ENCODE measurements around the gene TRIM9.

The TRIM9 gene

DNA sequence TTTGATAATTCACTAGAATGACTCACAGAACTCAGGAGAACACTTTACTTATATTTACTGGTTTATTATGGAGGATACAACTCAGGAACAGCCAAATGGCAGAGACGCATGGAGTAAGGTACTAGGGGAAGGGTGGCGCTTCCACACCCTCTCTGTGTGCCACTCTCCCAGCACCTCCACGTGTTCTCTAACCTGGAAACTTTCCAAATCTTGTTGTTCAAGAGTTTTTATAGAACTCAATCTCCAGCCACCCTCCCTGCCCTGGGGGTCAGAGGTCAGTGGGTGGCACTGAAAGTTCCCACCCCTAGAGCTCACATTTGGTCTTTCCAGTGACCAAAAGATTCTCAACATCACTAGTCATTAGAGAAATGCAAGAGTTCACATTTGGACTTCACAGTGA lies 13.2 kb downstream of the TRIM9 start:
- DNase-seq (ENCODE audit: low spot score) = no peak
- no peaks in the 10 kb centered on the region for H3K36me3 Mint-ChIP-seq (ENCODE audit: low read depth)
- peaks cover 5% of the 10 kb centered on the region for H3K27me3 Mint-ChIP-seq (ENCODE audit: low read depth)
- H3K4me3 Mint-ChIP-seq = no peak overlapping the region
- H3K9me3 Mint-ChIP-seq = no peaks in the 10 kb centered on the region
- no peaks in the 10 kb centered on the region for H3K4me1 Mint-ChIP-seq (ENCODE audit: low read depth)
- H3K27ac Mint-ChIP-seq = no peak overlapping the region

DNA sequence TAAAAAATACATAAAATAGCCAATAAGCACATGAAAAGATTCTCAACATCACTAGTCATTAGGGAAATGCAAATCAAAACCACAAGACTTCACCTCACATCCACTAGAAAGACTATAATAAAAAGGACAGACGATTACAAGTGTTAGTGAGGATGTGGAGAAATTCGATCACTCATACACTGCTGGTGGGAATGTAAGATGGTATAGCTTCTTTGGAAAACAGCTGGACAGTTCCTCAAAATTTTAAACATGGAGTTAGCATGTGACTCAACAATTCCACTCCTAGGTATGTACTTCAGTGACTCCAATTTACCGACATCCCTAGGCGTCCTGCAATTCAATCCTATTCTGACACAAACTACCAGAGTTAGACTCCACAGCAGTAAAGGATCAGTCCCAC lies 13.7 kb downstream of the TRIM9 start:
- no peaks in the 10 kb centered on the region for H3K9me3 Mint-ChIP-seq

GRCh38 chr14:51080645-51081044 lies 14.3 kb downstream of the TRIM9 start:
- Mint-ChIP-seq H3K27ac (no peak overlapping the region), H3K36me3 (ENCODE audit: low read depth) (no peaks in the 10 kb centered on the region), H3K4me3 (no peak overlapping the region), H3K9me3 (no peaks in the 10 kb centered on the region), H3K27me3 (ENCODE audit: low read depth) (peaks cover 5% of the 10 kb centered on the region), H3K4me1 (ENCODE audit: low read depth) (no peaks in the 10 kb centered on the region)
- DNase-seq (ENCODE audit: low spot score) = no peak

More for the DNA sequence above, 13.7 kb downstream of the TRIM9 start:
- H3K4me1 Mint-ChIP-seq (ENCODE audit: low read depth) = no peaks in the 10 kb centered on the region
- no peak for DNase-seq (ENCODE audit: low spot score)
- no peak overlapping the region for H3K27ac Mint-ChIP-seq
- H3K4me3 Mint-ChIP-seq = no peak overlapping the region
- H3K27me3 Mint-ChIP-seq (ENCODE audit: low read depth) = peaks cover 5% of the 10 kb centered on the region
- no peaks in the 10 kb centered on the region for H3K36me3 Mint-ChIP-seq (ENCODE audit: low read depth)

- H3K27me3 Mint-ChIP-seq (ENCODE audit: low read depth) = peaks cover 5% of the 10 kb centered on the region
- no peaks in the 10 kb centered on the region for H3K9me3 Mint-ChIP-seq
- no peak overlapping the region for H3K4me3 Mint-ChIP-seq
- H3K27ac Mint-ChIP-seq = no peak overlapping the region
- H3K36me3 Mint-ChIP-seq (ENCODE audit: low read depth) = no peaks in the 10 kb centered on the region
- no peak for DNase-seq (ENCODE audit: low spot score)
- no peaks in the 10 kb centered on the region for H3K4me1 Mint-ChIP-seq (ENCODE audit: low read depth)
Observed at GRCh38 chr14:51079489-51079888, 15.4 kb downstream of the TRIM9 start.

- no peak for DNase-seq (ENCODE audit: low spot score)
- Mint-ChIP-seq H3K4me3 (no peak overlapping the region), H3K9me3 (no peaks in the 10 kb centered on the region), H3K4me1 (ENCODE audit: low read depth) (no peaks in the 10 kb centered on the region), H3K27me3 (ENCODE audit: low read depth) (peaks cover 5% of the 10 kb centered on the region), H3K27ac (no peak overlapping the region), H3K36me3 (ENCODE audit: low read depth) (no peaks in the 10 kb centered on the region)
Observed at GRCh38 chr14:51079085-51079484, 15.8 kb downstream of the TRIM9 start.

DNA sequence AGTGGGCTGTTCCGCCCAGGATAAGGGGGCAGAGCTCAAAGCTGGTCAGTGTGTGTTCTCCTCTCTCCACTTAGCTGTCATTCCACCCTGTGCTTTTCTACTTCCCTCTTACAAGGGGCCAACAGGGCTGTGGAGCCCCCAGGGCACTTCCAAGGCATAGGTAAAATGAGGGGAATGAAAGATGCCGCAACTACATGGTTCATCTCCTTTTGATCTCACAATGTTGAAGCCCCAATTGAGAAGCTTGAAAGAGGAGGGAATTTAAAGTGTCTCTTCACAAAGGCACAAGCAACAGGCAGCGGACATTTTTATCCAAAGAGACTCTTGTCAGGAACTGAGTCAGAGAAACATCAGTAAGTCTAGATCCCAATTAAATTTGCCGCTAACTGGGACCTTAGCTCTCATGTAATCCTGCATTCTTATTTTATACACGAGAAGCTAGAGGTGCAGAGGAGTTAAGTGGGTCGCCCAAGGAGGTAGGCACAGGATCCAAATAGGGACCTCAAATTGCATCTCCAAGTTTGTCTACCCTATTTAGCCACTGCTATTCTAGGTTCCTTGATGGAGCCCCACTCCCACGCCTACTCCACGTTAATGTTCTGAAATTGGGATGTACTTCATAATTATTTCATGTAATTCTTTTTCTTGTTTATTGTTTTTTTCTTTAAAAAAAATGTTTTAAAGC lies 20.1 kb downstream of the TRIM9 start:
- no peak for DNase-seq (ENCODE audit: low spot score)
- Mint-ChIP-seq H3K4me1 (ENCODE audit: low read depth) (no peaks in the 10 kb centered on the region), H3K9me3 (no peaks in the 10 kb centered on the region)

GRCh38 chr14:51073731-51074130 lies 21.2 kb downstream of the TRIM9 start:
- Mint-ChIP-seq H3K4me3 (no peak overlapping the region), H3K9me3 (no peaks in the 10 kb centered on the region), H3K36me3 (ENCODE audit: low read depth) (no peaks in the 10 kb centered on the region), H3K4me1 (ENCODE audit: low read depth) (no peaks in the 10 kb centered on the region), H3K27ac (no peak overlapping the region), H3K27me3 (ENCODE audit: low read depth) (peaks cover 1% of the 10 kb centered on the region)
- no peak for DNase-seq (ENCODE audit: low spot score)

More for the DNA sequence above, 20.1 kb downstream of the TRIM9 start:
- Mint-ChIP-seq H3K27ac (no peak overlapping the region), H3K27me3 (ENCODE audit: low read depth) (peaks cover 3% of the 10 kb centered on the region), H3K36me3 (ENCODE audit: low read depth) (no peaks in the 10 kb centered on the region), H3K4me3 (no peak overlapping the region)

DNA sequence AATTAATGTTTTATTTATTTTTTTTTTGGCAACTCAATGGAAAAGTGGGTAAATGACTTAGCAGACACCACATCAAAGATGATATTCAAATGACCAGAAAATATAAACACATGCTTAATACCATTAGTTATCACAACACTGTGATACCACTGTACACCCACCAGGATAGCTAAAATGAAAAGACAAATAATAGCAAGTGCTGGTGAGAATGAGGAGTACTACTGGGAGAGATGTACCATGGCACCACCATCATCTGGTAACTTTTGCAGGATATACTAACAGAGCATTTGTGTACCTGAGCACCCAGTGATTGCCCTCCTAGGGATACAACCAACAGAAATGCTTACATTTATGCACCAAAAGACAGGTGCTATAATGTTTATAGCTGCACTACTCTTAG lies 21.9 kb downstream of the TRIM9 start:
- Mint-ChIP-seq H3K27me3 (ENCODE audit: low read depth) (peaks cover 2% of the 10 kb centered on the region), H3K36me3 (ENCODE audit: low read depth) (no peaks in the 10 kb centered on the region), H3K4me3 (no peak overlapping the region), H3K27ac (no peak overlapping the region), H3K4me1 (ENCODE audit: low read depth) (no peaks in the 10 kb centered on the region), H3K9me3 (no peaks in the 10 kb centered on the region)
- DNase-seq (ENCODE audit: low spot score) = no peak

DNA sequence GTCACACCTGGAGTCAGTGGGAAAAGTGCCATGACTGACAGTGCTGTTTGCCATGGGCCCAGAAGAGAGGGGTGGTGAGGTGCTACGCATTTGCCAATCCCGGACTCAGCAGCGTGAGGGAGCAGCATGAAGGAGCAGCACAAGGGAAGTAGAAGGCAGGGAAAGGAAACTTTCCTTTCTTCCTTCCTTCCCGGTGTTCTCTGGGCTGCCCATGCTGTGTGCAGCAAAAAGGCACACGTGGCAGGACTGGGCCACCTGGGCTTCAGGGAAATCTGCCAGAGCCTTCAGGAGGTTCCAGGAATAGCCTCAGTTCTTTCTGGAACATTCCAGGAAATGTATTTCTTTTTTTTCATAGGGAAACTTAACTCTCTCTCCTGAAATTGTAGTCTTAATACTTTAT lies 23.0 kb downstream of the TRIM9 start:
- no peak overlapping the region for H3K4me3 Mint-ChIP-seq
- no peaks in the 10 kb centered on the region for H3K36me3 Mint-ChIP-seq (ENCODE audit: low read depth)
- no peak overlapping the region for H3K27ac Mint-ChIP-seq
- peaks cover 2% of the 10 kb centered on the region for H3K27me3 Mint-ChIP-seq (ENCODE audit: low read depth)
- no peak for DNase-seq (ENCODE audit: low spot score)
- H3K4me1 Mint-ChIP-seq (ENCODE audit: low read depth) = no peaks in the 10 kb centered on the region
- no peaks in the 10 kb centered on the region for H3K9me3 Mint-ChIP-seq

DNA sequence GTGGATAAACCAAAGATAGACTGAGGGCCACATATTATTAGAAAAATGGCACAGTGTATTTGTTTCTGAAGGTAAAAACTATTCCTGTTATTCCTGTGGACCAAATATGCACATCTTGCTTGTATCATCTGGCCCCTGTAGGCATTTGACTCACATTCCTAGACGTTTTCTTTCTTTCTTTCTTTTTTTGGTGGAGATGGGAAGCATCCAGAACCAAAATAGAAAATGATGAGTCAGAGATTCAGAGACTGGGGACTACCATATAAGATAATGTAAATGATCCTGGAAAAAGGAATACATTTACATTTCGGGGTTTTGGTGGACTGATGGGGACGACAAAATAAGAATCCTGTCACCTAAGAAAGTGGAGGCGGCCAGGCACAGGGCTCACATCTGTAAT lies 24.2 kb downstream of the TRIM9 start:
- Mint-ChIP-seq H3K27ac (no peak overlapping the region), H3K36me3 (ENCODE audit: low read depth) (no peaks in the 10 kb centered on the region), H3K4me1 (ENCODE audit: low read depth) (no peaks in the 10 kb centered on the region), H3K27me3 (ENCODE audit: low read depth) (peaks cover 2% of the 10 kb centered on the region), H3K9me3 (no peaks in the 10 kb centered on the region), H3K4me3 (no peak overlapping the region)
- no peak for DNase-seq (ENCODE audit: low spot score)

DNA sequence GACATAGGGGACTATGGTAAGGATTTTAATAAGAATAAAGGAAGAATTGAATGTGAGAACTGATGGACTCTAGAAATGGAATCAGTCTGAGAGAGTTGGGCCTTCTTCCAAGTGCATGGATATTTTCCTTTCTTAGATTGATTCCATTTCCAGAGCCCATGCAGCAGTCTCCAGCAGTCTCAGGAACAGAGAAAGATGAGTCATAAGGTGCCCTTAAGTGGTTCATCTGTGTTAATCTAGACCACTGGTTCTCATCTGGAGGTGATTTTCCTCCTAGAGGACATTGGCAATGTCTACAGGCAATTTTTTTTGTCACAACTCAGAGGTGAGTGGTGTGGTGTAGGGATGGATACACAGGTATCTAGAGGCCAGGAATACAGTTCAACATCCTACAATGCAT lies 25.9 kb downstream of the TRIM9 start:
- Mint-ChIP-seq H3K4me1 (ENCODE audit: low read depth) (no peaks in the 10 kb centered on the region), H3K4me3 (no peak overlapping the region), H3K9me3 (no peaks in the 10 kb centered on the region), H3K27me3 (ENCODE audit: low read depth) (peaks cover 2% of the 10 kb centered on the region), H3K27ac (no peak overlapping the region), H3K36me3 (ENCODE audit: low read depth) (no peaks in the 10 kb centered on the region)
- no peak for DNase-seq (ENCODE audit: low spot score)

- H3K4me1 Mint-ChIP-seq (ENCODE audit: low read depth) = no peaks in the 10 kb centered on the region
- H3K4me3 Mint-ChIP-seq = no peak overlapping the region
- no peaks in the 10 kb centered on the region for H3K36me3 Mint-ChIP-seq (ENCODE audit: low read depth)
- H3K27ac Mint-ChIP-seq = no peak overlapping the region
- DNase-seq (ENCODE audit: low spot score) = no peak
- peaks cover 2% of the 10 kb centered on the region for H3K27me3 Mint-ChIP-seq (ENCODE audit: low read depth)
- no peaks in the 10 kb centered on the region for H3K9me3 Mint-ChIP-seq
Observed at GRCh38 chr14:51068268-51068667, 26.6 kb downstream of the TRIM9 start.

GRCh38 chr14:51067295-51067694 lies 27.6 kb downstream of the TRIM9 start:
- Mint-ChIP-seq H3K4me1 (ENCODE audit: low read depth) (no peaks in the 10 kb centered on the region), H3K36me3 (ENCODE audit: low read depth) (no peaks in the 10 kb centered on the region), H3K27me3 (ENCODE audit: low read depth) (peaks cover 7% of the 10 kb centered on the region), H3K9me3 (no peaks in the 10 kb centered on the region), H3K4me3 (no peak overlapping the region), H3K27ac (no peak overlapping the region)
- DNase-seq (ENCODE audit: low spot score) = no peak

- H3K27ac Mint-ChIP-seq = no peak overlapping the region
- peaks cover 7% of the 10 kb centered on the region for H3K27me3 Mint-ChIP-seq (ENCODE audit: low read depth)
- no peaks in the 10 kb centered on the region for H3K4me1 Mint-ChIP-seq (ENCODE audit: low read depth)
- DNase-seq (ENCODE audit: low spot score) = no peak
- no peaks in the 10 kb centered on the region for H3K9me3 Mint-ChIP-seq
- H3K4me3 Mint-ChIP-seq = no peak overlapping the region
- H3K36me3 Mint-ChIP-seq (ENCODE audit: low read depth) = no peaks in the 10 kb centered on the region
Observed at GRCh38 chr14:51066576-51066975, 28.3 kb downstream of the TRIM9 start.

- no peak overlapping the region for H3K4me3 Mint-ChIP-seq
- no peak overlapping the region for H3K27ac Mint-ChIP-seq
- no peaks in the 10 kb centered on the region for H3K9me3 Mint-ChIP-seq
- H3K36me3 Mint-ChIP-seq (ENCODE audit: low read depth) = no peaks in the 10 kb centered on the region
- H3K27me3 Mint-ChIP-seq (ENCODE audit: low read depth) = peaks cover 4% of the 10 kb centered on the region
- H3K4me1 Mint-ChIP-seq (ENCODE audit: low read depth) = no peaks in the 10 kb centered on the region
- no peak for DNase-seq (ENCODE audit: low spot score)
Observed at GRCh38 chr14:51059032-51059431, 35.9 kb downstream of the TRIM9 start.

Measured in T-helper 2 cell treated with Interferon-gamma antibody and Interleukin-4, amounts not matched to agents 5 μg/mL and 100 μg/mL, for 36 hours (primary cell).